IPS-18a (cell line): ENCODE data around the gene SLAMF9.

Experiments used
- H3K27ac ChIP-seq: one replicate; pipeline ENCODE4 v1.5.1; 2013; ENCODE audit warnings: low read length
- H3K27me3 ChIP-seq: one replicate; pipeline ENCODE4 v1.6.1; 2013; ENCODE audit warnings: mild to moderate bottlenecking, low read length; ENCODE audit not compliant: control insufficient read depth, insufficient read depth
- H3K36me3 ChIP-seq: one replicate; pipeline ENCODE4 v1.6.1; 2013; ENCODE audit warnings: low read depth, low read length; ENCODE audit not compliant: control insufficient read depth
- H3K4me1 ChIP-seq: one replicate; pipeline ENCODE4 v1.6.1; 2013; ENCODE audit warnings: low read depth, low read length; ENCODE audit not compliant: control insufficient read depth
- H3K4me3 ChIP-seq: one replicate; pipeline ENCODE4 v1.5.1; 2013; ENCODE audit warnings: low read length
- H3K9ac ChIP-seq: one replicate; pipeline ENCODE4 v1.6.1; 2013; ENCODE audit warnings: mild to moderate bottlenecking, low read length, moderate library complexity
- H3K9me3 ChIP-seq: one replicate; pipeline ENCODE4 v1.6.1; 2013; ENCODE audit warnings: low read depth, low read length; ENCODE audit not compliant: control insufficient read depth

The SLAMF9 gene

GRCh38 chr1:159973350-159973940, 19.4 kb upstream of the SLAMF9 start:
- Histone ChIP-seq H3K4me3 (no peak overlapping the region), H3K27me3 (no peaks in the 10 kb centered on the region), H3K36me3 (no peaks in the 10 kb centered on the region), H3K9ac (no peak overlapping the region), H3K4me1 (no peaks in the 10 kb centered on the region), H3K9me3 (no peaks in the 10 kb centered on the region), H3K27ac (no peak overlapping the region)

GRCh38 chr1:159972443-159973205, 18.6 kb upstream of the SLAMF9 start:
- Histone ChIP-seq H3K4me3 (no peak overlapping the region), H3K36me3 (no peaks in the 10 kb centered on the region), H3K27ac (no peak overlapping the region), H3K9ac (no peak overlapping the region), H3K27me3 (no peaks in the 10 kb centered on the region), H3K9me3 (no peaks in the 10 kb centered on the region), H3K4me1 (no peaks in the 10 kb centered on the region)

GRCh38 chr1:159970932-159971342, 16.9 kb upstream of the SLAMF9 start:
- no peaks in the 10 kb centered on the region for H3K27me3 ChIP-seq

GRCh38 chr1:159968901-159969300, 14.9 kb upstream of the SLAMF9 start:
- Histone ChIP-seq H3K27ac (no peak overlapping the region), H3K4me3 (no peak overlapping the region), H3K9me3 (no peaks in the 10 kb centered on the region), H3K4me1 (peaks cover 8% of the 10 kb centered on the region), H3K9ac (no peak overlapping the region), H3K27me3 (no peaks in the 10 kb centered on the region), H3K36me3 (no peaks in the 10 kb centered on the region)

More at GRCh38 chr1:159970932-159971342, 16.9 kb upstream of the SLAMF9 start:
- H3K36me3 ChIP-seq = no peaks in the 10 kb centered on the region
- H3K4me3 ChIP-seq = no peak overlapping the region
- H3K4me1 ChIP-seq = no peaks in the 10 kb centered on the region
- H3K9me3 ChIP-seq = no peaks in the 10 kb centered on the region
- no peak overlapping the region for H3K27ac ChIP-seq
- no peak overlapping the region for H3K9ac ChIP-seq

- Histone ChIP-seq H3K36me3 (no peaks in the 10 kb centered on the region), H3K9me3 (no peaks in the 10 kb centered on the region), H3K27me3 (no peaks in the 10 kb centered on the region)
Measured at GRCh38 chr1:159965263-159965662, 11.2 kb upstream of the SLAMF9 start.

GRCh38 chr1:159964144-159964543, 10.1 kb upstream of the SLAMF9 start:
- Histone ChIP-seq H3K27ac (no peak overlapping the region), H3K9me3 (no peaks in the 10 kb centered on the region), H3K27me3 (no peaks in the 10 kb centered on the region), H3K4me3 (no peak overlapping the region), H3K4me1 (peaks cover 8% of the 10 kb centered on the region), H3K9ac (no peak overlapping the region), H3K36me3 (no peaks in the 10 kb centered on the region)

More at GRCh38 chr1:159965263-159965662, 11.2 kb upstream of the SLAMF9 start:
- peaks cover 8% of the 10 kb centered on the region for H3K4me1 ChIP-seq
- no peak overlapping the region for H3K9ac ChIP-seq
- no peak overlapping the region for H3K27ac ChIP-seq
- H3K4me3 ChIP-seq = no peak overlapping the region

- H3K36me3 ChIP-seq = no peaks in the 10 kb centered on the region
- peaks cover 8% of the 10 kb centered on the region for H3K4me1 ChIP-seq
- H3K4me3 ChIP-seq = no peak overlapping the region
- no peak overlapping the region for H3K27ac ChIP-seq
- no peak overlapping the region for H3K9ac ChIP-seq
- H3K27me3 ChIP-seq = no peaks in the 10 kb centered on the region
- no peaks in the 10 kb centered on the region for H3K9me3 ChIP-seq
Measured at GRCh38 chr1:159962176-159962575, 8.1 kb upstream of the SLAMF9 start.

GRCh38 chr1:159961636-159962035, 7.6 kb upstream of the SLAMF9 start:
- Histone ChIP-seq H3K4me1 (peaks cover 8% of the 10 kb centered on the region), H3K9me3 (no peaks in the 10 kb centered on the region), H3K27ac (no peak overlapping the region), H3K9ac (no peak overlapping the region), H3K27me3 (no peaks in the 10 kb centered on the region), H3K36me3 (no peaks in the 10 kb centered on the region), H3K4me3 (no peak overlapping the region)

- peaks cover 8% of the 10 kb centered on the region for H3K4me1 ChIP-seq
- H3K27ac ChIP-seq = no peak overlapping the region
- no peak overlapping the region for H3K4me3 ChIP-seq
- no peak overlapping the region for H3K9ac ChIP-seq
- no peaks in the 10 kb centered on the region for H3K36me3 ChIP-seq
- no peaks in the 10 kb centered on the region for H3K9me3 ChIP-seq
- no peaks in the 10 kb centered on the region for H3K27me3 ChIP-seq
Measured at GRCh38 chr1:159960721-159961381, 6.8 kb upstream of the SLAMF9 start.

GRCh38 chr1:159959451-159959850, 5.4 kb upstream of the SLAMF9 start:
- no peak overlapping the region for H3K9ac ChIP-seq
- peaks cover 5% of the 10 kb centered on the region for H3K4me1 ChIP-seq
- no peaks in the 10 kb centered on the region for H3K36me3 ChIP-seq
- H3K27me3 ChIP-seq = no peaks in the 10 kb centered on the region
- H3K9me3 ChIP-seq = no peaks in the 10 kb centered on the region
- H3K27ac ChIP-seq = no peak overlapping the region
- no peak overlapping the region for H3K4me3 ChIP-seq

- Histone ChIP-seq H3K9ac (no peak overlapping the region), H3K4me3 (no peak overlapping the region), H3K9me3 (no peaks in the 10 kb centered on the region), H3K36me3 (no peaks in the 10 kb centered on the region), H3K27me3 (no peaks in the 10 kb centered on the region), H3K27ac (no peak overlapping the region), H3K4me1 (no peaks in the 10 kb centered on the region)
Measured at GRCh38 chr1:159958719-159959380, 4.8 kb upstream of the SLAMF9 start.
